Measurements from ENCODE around the gene CCM2.

CCM2 gene

DNA sequence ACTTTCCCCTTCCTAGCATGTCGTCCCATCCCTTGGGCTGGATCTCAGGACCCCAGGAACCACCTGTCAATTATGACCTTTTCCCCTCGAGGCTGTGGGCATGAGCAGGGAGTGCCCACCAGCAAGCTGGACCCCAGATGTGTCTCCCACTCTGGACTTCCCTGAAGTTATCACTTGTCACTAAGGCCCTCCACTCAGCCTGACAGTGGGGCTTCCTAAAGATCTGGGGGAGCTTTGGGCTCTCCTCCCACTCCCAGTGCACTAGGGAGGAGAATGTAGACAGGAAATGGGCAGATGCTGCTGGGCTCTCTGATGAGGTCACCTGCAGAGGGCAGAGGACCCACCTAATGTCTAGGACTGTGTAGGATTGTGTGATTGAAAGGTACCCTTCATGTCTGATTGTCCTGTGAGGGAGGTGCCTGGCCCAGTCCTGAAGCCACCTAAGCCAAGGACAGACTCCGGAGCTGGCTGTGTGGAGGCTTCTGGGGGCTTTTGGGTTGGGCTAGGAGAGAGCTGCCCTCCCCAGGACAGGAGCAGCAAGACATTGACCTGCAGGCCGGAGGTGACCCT lies 39.9 kb upstream of the CCM2 start:
- TF ChIP-seq, protein P1, sequence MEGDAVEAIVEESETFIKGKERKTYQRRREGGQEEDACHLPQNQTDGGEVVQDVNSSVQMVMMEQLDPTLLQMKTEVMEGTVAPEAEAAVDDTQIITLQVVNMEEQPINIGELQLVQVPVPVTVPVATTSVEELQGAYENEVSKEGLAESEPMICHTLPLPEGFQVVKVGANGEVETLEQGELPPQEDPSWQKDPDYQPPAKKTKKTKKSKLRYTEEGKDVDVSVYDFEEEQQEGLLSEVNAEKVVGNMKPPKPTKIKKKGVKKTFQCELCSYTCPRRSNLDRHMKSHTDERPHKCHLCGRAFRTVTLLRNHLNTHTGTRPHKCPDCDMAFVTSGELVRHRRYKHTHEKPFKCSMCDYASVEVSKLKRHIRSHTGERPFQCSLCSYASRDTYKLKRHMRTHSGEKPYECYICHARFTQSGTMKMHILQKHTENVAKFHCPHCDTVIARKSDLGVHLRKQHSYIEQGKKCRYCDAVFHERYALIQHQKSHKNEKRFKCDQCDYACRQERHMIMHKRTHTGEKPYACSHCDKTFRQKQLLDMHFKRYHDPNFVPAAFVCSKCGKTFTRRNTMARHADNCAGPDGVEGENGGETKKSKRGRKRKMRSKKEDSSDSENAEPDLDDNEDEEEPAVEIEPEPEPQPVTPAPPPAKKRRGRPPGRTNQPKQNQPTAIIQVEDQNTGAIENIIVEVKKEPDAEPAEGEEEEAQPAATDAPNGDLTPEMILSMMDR (IDR thresholded peaks at IDR 0.05; ENCODE audit: low read depth, low read length) = no peak
- DNase-seq (ENCODE audit: extremely low read depth, low read depth) = no peak

DNA sequence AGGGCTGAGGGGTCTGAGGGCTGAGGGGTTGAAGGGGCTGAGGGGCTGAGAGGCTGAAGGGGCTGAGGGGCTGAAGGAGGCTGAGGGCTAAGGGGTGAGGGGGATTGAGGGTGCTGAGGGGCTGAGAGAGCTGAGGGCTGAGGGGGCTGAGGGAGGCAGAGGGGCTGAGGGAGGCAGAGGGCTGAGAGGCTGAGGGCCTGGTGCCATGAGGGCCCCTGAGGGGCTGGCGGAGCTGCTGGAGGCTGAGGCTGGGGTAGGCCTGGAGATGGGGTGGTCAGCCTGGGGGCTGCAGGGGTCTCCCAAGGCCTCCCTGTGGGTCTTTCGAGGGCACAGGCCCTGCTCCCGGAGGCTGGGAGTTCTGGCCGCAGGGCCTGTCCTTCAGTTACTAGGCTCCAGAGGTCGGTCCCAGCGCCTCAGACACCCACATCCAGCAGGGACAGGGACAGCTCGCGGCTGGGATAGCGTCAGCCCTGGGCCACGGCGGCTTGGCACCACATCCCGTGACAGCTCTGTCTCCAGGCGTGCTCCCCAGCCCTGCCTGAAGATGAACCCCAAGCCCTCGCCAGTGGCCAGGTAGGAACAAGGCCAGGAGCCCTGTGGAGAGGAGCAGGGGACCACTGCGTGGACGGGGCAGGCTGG lies 38.0 kb upstream of the CCM2 start:
- no peak for DNase-seq (ENCODE audit: extremely low read depth, low read depth)
- TF ChIP-seq, protein P1 (IDR thresholded peaks at IDR 0.05; ENCODE audit: low read depth, low read length) = no peak

GRCh38 chr7:44962483-44963251 lies 37.3 kb upstream of the CCM2 start:
- TF ChIP-seq, protein P1 (IDR thresholded peaks at IDR 0.05; ENCODE audit: low read depth, low read length) = no peak
- no peak for DNase-seq (ENCODE audit: extremely low read depth, low read depth)

DNA sequence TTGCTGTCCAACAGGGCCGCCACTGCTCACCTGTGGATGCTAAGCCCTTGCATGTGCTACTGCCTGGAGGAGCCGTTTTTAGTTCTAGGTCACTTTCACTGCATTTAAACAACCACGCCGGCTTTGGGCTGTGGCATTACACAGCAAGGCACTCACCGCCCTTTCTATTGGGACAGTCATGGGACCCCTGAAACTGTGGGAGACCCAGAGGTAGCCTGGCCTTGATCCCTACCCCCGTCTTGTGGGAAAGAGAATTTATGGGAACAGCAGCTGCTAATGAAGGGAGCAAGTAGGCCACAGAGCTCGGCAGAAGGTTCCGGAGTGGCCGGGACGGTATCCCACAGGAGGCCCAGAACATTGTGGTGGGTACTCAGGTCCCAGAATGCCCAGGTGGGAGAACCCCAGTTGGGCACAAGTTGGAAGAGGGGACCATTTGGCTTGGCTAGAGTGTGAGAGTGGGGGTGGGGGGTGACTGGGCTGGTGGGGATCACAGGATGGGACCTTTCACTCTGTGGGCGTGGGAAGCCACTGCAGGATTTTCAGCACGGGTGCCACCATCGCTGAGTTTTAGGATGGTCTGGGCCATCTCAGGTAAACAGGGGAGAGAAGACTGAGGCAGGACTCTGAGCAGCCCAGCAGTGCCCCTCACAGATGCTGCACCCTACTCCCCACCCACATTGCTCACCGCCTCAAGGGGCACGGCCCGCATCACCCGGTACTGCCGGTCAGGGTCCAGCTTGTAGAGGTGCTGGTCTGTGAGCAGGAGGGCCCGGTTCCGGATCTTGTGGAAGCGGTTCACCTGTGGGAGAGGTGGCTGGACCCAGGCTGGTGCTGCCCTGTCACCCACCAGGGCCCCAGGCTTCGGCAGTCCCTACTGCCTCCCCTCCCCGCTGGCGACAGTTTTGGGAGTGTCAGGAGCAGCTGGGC lies 36.4 kb upstream of the CCM2 start:
- no peak for DNase-seq (ENCODE audit: extremely low read depth, low read depth)

DNA sequence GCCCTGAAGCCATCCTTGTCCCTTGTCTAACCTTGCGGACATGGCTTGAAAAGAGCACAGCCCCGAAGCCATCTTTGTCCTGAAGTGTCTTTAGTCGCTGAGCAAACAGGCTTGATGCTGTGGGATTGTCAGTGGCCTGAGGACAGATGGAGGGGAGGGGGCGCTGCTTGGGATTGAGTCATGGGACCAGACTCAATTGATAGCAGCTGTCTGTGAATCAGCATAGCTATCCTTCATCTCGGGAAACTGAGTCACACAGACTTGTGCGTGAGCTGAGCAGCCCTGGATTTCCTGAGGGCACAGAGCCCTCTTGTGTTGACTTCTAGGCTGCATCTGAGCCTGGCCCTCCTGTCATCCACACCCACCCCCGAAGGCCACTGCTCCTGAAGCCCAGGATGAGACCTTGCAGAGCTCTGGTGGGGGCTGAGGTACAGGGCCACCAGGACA lies 35.6 kb upstream of the CCM2 start:
- TF ChIP-seq, protein P1 (IDR thresholded peaks at IDR 0.05; ENCODE audit: low read depth, low read length) = no peak; the same call in 1 of the 2 replicates
- DNase-seq (ENCODE audit: extremely low read depth, low read depth) = no peak

More for the DNA sequence above, 36.4 kb upstream of the CCM2 start:
- TF ChIP-seq, protein P1 (IDR thresholded peaks at IDR 0.05; ENCODE audit: low read depth, low read length) = no peak

DNA sequence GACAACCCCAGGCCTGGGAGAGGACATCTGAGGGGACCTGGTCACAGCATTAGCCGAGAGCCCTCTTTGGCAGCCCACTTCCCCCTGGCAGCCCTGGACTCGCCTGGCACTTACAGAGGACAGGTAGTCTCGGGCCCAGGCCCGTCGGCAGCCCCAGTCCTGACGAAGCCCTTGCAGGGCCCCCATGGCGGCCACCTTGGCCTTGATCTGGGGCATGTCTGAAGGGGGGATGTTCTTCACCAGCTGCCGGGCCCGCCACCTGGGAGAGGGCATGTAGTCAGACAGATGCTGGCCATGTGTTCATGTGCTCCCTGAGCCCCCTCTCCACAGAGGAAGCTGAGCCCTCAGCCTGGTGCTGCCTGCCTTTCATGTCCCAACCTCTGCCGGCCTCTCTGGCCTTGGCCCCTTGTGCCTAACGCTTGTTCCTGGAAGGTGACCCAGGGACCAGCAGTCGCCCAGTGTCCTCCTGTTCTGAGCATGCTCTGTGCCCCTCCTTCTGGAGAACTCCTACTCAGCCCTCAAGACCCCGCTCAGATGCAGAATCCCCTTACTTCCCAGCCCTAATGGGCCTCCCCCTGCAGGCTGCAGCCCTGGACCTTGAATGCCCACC lies 35.1 kb upstream of the CCM2 start:
- TF ChIP-seq, protein P1 (IDR thresholded peaks at IDR 0.05; ENCODE audit: low read depth, low read length) = no peak

More for the DNA sequence above, 35.1 kb upstream of the CCM2 start:
- DNase-seq (ENCODE audit: extremely low read depth, low read depth) = no peak

All from AG09319 (cell line).